Stimulated activated CD8-positive, alpha-beta memory T cell treated with anti-CD3 and anti-CD28 coated beads, Interleukin-12 subunit alpha, Interleukin-12 subunit beta, amount 100 ng/mL, for 24 hours (primary cell): Measurements from ENCODE around the gene AQP12A.
"Not testable (repeated sequence)": the region's sequence is repeated elsewhere in the genome, so short reads cannot be mapped to it uniquely, and the experiment has no call there.

ENCODE experiments used
- DNase-seq: peaks from one replicate; pipeline ENCODE4 v3.0.0-alpha.2; 2020; ENCODE audit errors: extremely low read depth

The AQP12A gene

GRCh38 chr2:240659883-240660282 is 31.8 kb upstream of the AQP12A start:
- DNase-seq = not testable (repeated sequence)

GRCh38 chr2:240662681-240663080 is 29.0 kb upstream of the AQP12A start:
- no peak for DNase-seq

GRCh38 chr2:240663546-240664190 is 28.0 kb upstream of the AQP12A start:
- no peak for DNase-seq

GRCh38 chr2:240664622-240665021 is 27.0 kb upstream of the AQP12A start:
- DNase-seq = no peak

- DNase-seq = no peak
Observed at GRCh38 chr2:240670402-240670801, 21.3 kb upstream of the AQP12A start.

GRCh38 chr2:240670950-240671349 is 20.7 kb upstream of the AQP12A start:
- no peak for DNase-seq

- DNase-seq = no peak
Observed at GRCh38 chr2:240672076-240672700, 19.5 kb upstream of the AQP12A start.

- DNase-seq = no peak
Observed at GRCh38 chr2:240672701-240673190, 18.9 kb upstream of the AQP12A start.

- not testable (repeated sequence) for DNase-seq
Observed at GRCh38 chr2:240674461-240675184, 17.0 kb upstream of the AQP12A start.

GRCh38 chr2:240675345-240675744 is 16.3 kb upstream of the AQP12A start:
- not testable (repeated sequence) for DNase-seq

- DNase-seq = not testable (repeated sequence)
Observed at GRCh38 chr2:240678043-240678442, 13.6 kb upstream of the AQP12A start.

- not testable (repeated sequence) for DNase-seq
Observed at GRCh38 chr2:240678909-240679308, 12.8 kb upstream of the AQP12A start.

- not testable (repeated sequence) for DNase-seq
Observed at GRCh38 chr2:240680185-240680584, 11.5 kb upstream of the AQP12A start.

GRCh38 chr2:240682431-240683224 is 9.0 kb upstream of the AQP12A start, which contains the start of gene AQP12B:
Gene AQP12B, minus strand, starts transcription at chr2:240682885. Its CDS starts 48 bp downstream, at chr2:240682837.
- DNase-seq = not testable (repeated sequence)

- DNase-seq = not testable (repeated sequence)
Observed at GRCh38 chr2:240683329-240683979, 8.2 kb upstream of the AQP12A start.

GRCh38 chr2:240683980-240684728 is 7.5 kb upstream of the AQP12A start:
- DNase-seq = not testable (repeated sequence)

- no peak for DNase-seq
Observed at GRCh38 chr2:240685771-240686371, 5.8 kb upstream of the AQP12A start.

- no peak for DNase-seq
Observed at GRCh38 chr2:240686460-240686859, 5.2 kb upstream of the AQP12A start.

GRCh38 chr2:240687045-240687740 is 4.5 kb upstream of the AQP12A start:
- no peak for DNase-seq
